Forelimb muscle (tissue), 1 donor: ENCODE data around the gene RPS5. TPM values are rescaled to one million over a fixed set of nuclear protein-coding genes. Genes with fewer than 3 reads are reported as not detected.
"Not testable (repeated sequence)": the region's sequence is repeated elsewhere in the genome, so short reads cannot be mapped to it uniquely, and the experiment has no call there.

Experiments used
- DNase-seq: peaks from one replicate; pipeline ENCODE4 v3.0.0-alpha.2; 2013; ENCODE audit warnings: low read depth
- polyA plus RNA-seq: library from polyadenylated mRNA; unstranded; fragments of 120-200 nt; gene quantifications from one replicate; pipeline ENCODE4 v1.2.1, GENCODE V29; 2013; ENCODE audit not compliant: insufficient read length

RPS5 gene
- polyA plus RNA-seq, 1 donor, result 1,975 TPM

DNA sequence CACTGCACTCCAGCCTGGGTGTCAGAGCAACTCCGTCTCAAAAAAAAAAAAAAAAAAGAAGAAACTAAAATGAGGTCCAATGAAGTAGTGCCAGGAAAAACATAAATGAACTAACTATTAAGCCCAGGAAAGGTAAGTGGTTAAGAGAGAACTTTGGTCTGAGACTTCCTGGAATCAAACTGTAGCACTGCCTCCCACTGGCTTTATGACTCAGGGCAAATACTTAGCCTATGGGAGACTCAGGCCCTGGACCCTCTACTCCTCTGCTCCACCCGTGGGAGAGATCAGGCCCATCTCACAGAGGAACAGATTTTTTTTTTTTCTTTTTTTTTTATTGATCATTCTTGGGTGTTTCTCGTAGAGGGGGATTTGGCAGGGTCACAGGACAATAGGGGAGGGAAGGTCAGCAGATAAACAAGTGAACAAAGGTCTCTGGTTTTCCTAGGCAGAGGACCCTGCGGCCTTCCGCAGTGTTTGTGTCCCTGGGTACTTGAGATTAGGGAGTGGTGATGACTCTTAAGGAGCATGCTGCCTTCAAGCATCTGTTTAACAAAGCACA lies 16.9 kb downstream of the RPS5 start:
- not testable (repeated sequence) for DNase-seq

DNA sequence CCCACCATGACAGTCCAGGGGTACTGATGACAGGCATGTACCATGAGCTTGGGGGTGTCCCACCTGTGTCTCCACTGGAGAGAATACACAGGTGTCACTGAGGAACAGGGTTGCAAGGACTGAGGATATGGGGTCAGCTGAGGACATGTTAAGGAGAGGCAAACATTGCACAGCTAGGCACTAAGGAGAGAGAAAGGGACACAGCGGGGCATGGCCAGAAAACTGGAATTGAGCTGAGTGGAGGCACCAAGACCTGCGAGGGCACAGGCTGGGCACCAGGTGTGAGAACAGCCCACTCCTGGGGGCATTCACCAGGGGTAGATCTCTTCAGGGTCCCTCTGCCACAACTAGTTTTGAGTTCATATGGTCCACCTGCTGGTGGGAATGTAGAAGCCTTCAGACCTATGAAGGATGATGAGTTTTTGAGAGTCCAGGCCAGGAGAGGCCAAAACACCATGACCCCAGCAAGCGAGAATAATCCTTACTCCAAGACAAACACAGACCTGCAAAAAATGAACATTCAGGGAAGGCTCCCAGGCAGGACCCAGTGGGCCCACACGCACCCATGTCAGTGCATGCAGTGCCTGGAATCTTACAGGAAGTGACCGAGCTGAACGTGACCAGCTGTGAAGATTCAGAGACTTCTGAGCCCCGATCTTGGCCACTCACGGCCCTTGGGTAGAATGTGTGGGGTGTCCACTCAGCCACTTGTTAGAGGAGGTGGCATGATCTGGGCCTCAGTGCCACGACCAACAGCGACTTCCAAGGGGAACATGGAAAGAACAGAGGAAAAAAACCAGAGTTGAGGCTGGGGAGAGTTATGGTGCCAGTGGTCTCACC lies 20.0 kb downstream of the RPS5 start:
- DNase-seq, result no peak

DNA sequence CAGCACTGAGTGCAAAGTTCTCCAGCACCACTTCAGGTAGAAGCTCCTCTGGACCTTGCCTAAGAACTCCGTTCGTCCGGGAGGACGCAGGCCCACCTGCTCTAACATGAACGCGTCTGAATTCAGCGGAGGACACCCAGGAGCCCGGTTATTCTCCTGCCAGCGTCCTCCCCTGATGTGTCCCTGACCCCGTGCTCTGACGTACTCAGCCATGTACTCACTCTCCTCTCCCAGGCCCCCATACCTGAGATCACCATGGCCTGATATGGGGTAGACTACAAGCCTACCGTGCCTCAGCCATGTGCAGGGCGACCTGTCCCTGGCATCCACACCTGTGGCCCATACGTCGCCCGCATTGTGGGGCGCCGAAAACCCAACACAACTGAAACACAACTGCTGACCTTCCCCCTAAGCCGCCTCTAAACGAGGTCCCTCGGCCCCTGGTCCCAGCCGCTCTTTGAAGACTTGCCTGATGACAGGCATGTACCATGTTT lies 20.6 kb downstream of the RPS5 start:
- no peak for DNase-seq

DNA sequence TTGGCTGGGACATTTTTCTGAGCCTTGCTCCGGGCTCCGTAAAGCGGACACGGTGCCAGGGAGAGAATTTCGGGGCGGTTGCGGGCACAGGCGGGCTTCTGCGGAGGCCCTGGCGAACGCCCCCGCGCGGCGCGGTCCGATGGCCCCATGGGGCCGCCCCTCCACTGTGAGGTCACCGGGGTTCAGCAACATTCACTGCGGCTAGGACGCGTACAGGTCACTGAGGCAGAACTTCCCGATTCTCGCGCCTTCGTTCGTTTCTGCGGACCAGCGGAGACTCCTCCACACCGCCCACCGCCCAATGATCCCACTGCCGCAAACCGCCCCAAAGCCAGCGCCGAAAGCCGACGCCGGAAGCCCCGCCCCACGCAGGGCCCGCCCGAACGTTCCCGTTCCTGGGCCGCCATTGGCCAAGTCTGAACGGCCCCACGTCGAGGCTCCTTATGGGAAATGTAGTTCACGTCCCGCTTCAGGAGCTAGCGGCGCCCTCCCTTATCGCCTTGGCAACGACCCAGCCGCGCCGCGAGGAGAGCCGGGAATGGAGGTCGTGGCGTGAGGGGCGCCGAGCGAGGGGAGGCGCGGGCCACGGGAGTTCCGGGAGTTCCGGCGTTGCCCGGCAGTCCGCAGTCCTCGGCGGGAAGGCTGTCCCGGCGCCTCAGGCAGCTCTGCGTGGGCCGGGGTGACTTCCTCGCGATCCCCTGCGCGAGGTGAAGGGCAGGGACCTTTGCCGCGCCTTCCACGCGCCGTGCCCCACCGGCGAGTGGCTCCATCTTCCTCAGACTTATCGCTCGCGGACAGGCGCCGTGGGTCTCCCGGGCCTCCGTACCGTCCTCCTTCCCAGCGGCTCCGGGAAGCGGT lies 21.3 kb downstream of the RPS5 start, which contains the start of gene ZNF584:
Gene ZNF584 (plus strand): TSS at position 498 of the 858 bp plus-strand sequence. CDS start 499 bp downstream, outside the sequence.
- peak; percentile 81 for DNase-seq

DNA sequence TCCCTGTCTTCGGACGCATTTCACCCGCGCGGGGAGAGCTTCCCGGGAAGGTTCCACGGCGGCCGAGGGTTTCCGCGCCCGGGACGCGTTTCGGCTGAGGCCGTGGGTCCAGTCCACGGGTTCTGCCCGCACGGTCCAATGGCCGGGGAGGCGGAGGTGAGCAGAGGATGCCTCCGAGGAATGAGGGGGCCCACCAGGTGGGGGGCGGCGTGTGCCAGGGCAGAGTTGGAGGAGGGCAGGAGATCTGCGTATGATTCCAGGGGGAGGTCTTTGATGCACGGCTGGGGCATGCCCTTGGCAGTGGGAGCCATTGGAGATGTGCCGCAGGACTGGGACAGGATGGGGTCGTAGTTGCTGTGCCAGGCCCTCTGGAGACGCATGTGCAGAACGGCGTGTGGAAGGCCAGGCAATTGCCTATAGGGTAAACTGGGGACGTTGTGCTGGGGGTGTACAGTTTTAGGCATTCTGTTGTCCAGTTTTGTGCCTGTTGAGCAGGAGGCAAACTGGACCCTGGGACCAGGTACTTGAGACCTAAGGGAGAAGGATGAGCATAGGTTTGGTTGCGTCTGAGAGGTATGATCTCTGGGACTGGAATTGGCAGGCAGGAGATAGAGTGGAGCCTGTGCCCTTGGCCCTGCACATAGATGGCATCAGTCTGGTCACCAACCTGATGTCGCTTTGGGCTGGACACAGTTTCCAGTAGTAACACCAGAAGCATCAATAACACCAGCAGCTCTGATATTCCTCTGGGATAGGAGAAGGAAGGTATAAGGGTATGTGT lies 22.1 kb downstream of the RPS5 start:
- DNase-seq, result no peak

DNA sequence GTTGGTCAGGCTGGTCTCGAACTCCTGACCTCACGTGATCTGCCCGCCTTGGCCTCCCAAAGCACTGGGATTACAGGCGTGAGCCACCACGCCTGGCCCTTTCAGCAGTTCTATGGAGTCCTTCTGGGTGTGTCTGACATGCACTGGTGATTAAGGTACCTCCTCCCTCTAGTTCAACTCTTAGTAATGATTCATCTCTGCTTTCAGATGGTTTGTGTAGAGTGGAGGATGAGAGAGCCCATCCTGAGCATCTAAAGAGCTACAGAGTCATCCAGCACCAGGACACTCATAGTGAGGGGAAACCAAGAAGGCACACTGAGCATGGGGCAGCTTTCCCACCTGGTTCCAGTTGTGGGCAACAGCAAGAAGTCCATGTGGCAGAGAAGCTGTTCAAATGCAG lies 29.5 kb downstream of the RPS5 start:
- DNase-seq, result no peak

DNA sequence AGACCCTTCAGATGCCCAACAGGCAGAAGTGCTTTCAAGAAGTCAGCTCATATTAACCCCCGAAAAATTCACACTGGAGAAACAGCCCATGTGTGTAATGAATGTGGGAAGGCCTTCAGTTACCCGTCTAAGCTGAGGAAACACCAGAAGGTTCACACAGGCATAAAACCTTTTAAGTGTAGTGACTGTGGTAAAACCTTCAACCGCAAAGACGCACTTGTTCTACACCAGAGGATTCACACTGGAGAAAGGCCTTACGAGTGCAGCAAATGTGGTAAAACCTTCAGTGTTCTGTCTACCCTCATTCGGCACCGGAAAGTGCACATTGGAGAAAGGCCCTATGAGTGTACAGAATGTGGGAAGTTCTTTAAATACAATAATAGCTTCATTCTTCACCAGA lies 30.0 kb downstream of the RPS5 start:
- DNase-seq, result no peak

DNA sequence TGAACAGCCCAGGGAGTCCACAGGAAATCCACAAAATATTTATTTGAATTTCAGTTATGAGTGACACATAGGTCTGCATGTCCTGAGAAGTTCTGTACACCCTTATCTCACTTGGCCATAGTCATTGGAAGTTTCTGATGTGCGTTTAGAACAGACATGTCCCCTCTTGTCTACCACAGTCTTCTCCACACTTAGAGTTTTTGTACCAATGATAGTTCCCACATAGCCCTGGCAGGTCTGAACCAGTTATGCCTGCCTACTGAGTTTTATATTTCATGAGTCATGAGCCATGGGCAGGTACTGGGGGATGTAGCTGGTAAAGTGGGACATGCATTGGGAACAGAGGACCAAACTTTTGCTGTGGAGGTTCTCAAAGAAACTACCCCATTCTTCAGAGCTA lies 41.5 kb downstream of the RPS5 start:
- DNase-seq, result no peak

DNA sequence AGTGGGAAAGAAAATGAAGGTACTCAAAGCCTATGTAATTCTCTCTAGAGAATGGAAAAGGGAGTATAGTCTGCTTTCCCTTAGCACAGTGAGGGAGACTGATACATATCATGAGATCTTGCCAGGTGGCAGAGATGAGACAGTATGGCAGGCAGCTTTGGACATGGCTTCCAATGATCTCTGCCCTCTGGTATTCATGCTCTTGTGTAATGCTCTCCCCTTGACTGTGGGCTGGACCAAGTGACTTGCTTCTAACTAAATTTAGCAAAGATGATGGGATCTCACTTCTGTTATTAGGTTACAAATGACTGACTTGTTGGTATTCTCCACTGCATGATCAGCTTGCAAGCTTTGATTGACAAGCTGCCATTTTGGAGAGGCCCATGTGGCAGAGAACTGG lies 42.7 kb downstream of the RPS5 start:
- no peak for DNase-seq

DNA sequence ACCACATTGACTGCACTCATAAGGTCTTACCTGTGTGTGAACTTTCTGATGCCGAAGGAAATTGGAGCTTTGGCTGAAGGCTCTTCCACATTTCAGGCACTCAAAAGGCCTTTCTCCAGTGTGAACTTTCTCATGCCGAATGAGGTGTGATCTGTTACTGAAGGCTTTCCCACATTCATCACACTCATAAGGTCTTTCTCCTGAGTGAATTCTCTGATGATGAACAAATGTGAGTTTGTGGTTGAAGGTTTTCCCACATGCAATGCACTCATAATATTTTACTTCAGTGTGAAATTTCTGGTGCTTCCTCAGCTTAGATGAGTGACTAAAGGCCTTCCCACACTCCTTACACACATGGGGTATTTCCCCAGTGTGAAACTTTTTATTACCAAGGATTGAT lies 47.1 kb downstream of the RPS5 start:
- no peak for DNase-seq

DNA sequence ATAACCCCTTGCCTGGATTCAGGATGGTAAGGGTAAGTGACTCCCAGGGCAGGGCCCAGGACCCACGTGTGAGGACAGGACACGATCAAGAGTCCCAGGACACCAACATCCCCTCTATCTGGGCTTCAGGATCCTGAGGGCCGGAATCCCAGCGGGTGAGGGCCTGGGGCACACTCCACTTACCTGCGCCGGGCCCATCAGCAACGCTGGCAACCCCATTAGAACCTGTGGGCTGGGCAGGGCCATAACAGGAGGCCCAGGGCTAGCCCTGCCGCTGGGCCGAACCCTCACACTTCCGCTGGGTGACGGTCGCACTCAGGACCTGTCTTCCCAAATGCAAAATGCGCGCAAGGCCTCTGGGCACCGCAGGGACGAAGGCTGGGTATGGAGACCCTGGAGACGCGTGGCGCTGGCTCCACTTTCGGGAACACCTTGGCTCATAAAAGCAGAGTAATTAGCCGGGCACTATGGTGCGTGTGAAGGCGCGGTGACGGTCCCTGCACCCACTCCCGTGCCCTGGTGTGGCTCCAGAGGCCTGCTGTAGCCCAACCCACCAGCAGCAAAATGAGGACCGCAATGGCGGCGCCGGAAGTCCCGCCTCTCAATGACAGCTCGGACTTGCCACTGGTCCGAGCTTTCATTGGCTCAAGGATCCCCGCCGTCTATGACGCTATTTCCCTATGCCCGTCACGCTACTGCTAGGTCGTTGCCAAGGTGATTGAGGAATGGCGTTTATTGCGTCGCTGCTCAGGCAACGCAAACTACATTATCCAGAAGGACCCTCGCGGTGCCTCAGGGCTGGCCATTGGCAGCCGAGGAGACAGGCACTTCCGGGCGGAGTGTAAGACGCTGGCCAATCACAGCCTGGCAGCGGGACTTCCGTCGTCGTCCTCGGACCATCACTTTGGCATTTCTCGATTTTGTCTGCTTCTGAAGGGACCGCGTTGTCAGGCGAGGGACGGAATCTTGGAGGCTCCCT lies 52.8 kb downstream of the RPS5 start, which contains the start of gene ZNF132:
Gene ZNF132 (minus strand): TSS at position 578 of the 979 bp plus-strand sequence. CDS start 332 bp downstream, at position 246.
- DNase-seq, result peak; percentile 99

DNA sequence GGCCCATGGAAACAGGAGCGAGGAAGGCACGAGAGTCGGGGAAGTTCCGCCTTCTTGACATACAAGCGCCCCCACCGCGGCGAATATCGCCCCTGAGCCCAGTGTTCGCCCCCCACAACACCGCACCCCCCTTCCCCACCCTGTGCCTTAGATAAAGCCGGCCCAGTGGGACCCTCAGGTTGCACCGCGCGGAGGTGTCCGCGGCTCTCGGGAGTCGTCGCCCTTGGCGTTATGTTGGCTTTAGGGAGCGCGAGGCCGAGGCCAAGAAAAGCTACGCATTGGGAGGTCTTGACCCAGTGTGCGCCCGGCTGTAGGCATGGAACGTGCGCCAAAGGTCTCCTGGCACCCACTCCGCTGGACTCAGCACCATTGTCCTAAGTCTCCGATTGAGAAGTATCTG lies 53.5 kb downstream of the RPS5 start:
- no peak for DNase-seq

DNA sequence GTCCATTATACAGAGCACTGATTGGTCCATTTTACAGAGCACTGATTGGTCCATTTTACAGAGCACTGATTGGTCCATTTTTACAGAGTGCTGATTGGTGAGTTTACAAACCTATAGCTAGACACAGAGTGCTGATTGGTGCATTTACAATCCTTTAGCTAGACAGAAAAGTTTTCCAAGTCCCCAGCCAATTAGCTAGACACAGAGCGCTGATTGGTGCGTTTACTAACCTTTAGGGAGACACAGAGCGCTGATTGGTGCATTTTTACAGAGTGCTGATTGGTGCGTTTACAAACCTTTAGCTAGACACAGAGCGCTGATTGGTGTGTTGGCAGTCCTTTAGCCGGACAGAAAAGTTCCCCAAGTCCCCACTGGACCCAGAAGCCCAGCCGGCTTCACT lies 55.9 kb downstream of the RPS5 start:
- not testable (repeated sequence) for DNase-seq

Other genes starting within 250 kb of the RPS5 start
- 10.6 TPM for gene ZNF329, start 236.5 kb upstream of the RPS5 start, polyA plus RNA-seq
- gene ZNF274, start 204.2 kb upstream of the RPS5 start, polyA plus RNA-seq, result 8.3 TPM
- 14.6 TPM for gene ZNF544, start 158.4 kb upstream of the RPS5 start, polyA plus RNA-seq
- gene ZNF8, start 108.3 kb upstream of the RPS5 start, polyA plus RNA-seq, result 5.3 TPM
- 33.6 TPM for gene ERVK3-1, start 81.9 kb upstream of the RPS5 start, polyA plus RNA-seq
- gene ZSCAN22, start 60.3 kb upstream of the RPS5 start, polyA plus RNA-seq, result 2.7 TPM
- 3.6 TPM for gene A1BG, start 33.8 kb upstream of the RPS5 start, polyA plus RNA-seq
- gene ZNF497, start 24.5 kb upstream of the RPS5 start, polyA plus RNA-seq, result 2.4 TPM
- 1.9 TPM for gene ZNF837, start 6.2 kb upstream of the RPS5 start, polyA plus RNA-seq
- not detected for gene RNF225, start 8.4 kb downstream of the RPS5 start, polyA plus RNA-seq
- 4.4 TPM for gene ZNF584, start 21.4 kb downstream of the RPS5 start, polyA plus RNA-seq
- 3.8 TPM for gene ZNF132, start 52.9 kb downstream of the RPS5 start, polyA plus RNA-seq
- gene ZNF324B, start 64.4 kb downstream of the RPS5 start, polyA plus RNA-seq, result 3.3 TPM
- 5.2 TPM for gene ZNF324, start 79.8 kb downstream of the RPS5 start, polyA plus RNA-seq
- gene ZNF446, start 89.1 kb downstream of the RPS5 start, polyA plus RNA-seq, result 7.0 TPM
- 3.6 TPM for gene SLC27A5, start 124.7 kb downstream of the RPS5 start, polyA plus RNA-seq
- gene ZBTB45, start 132.5 kb downstream of the RPS5 start, polyA plus RNA-seq, result 8.5 TPM
- 322 TPM for gene TRIM28, start 156.8 kb downstream of the RPS5 start, polyA plus RNA-seq
- 76.0 TPM for gene CHMP2A, start 167.8 kb downstream of the RPS5 start, polyA plus RNA-seq
- gene UBE2M, start 171.3 kb downstream of the RPS5 start, polyA plus RNA-seq, result 61.8 TPM
- 17.2 TPM for gene MZF1, start 186.1 kb downstream of the RPS5 start, polyA plus RNA-seq